Osteocyte (in vitro differentiated cells): ENCODE data around the gene PMFBP1. TPM values are rescaled to one million over a fixed set of nuclear protein-coding genes. Genes with fewer than 3 reads are reported as not detected.

Experiments used
- DNase-seq: peaks from one replicate; pipeline ENCODE4 v3.0.0; 2021; ENCODE audit warnings: mixed read lengths; ENCODE audit not compliant: unreplicated experiment; ENCODE audit errors: extremely low spot score
- H3K27ac Mint-ChIP-seq: one replicate; pipeline ENCODE4 v1.8.0; 2021; ENCODE audit warnings: mild to moderate bottlenecking, mixed read lengths; ENCODE audit not compliant: unreplicated experiment
- H3K27me3 Mint-ChIP-seq: one replicate; pipeline ENCODE4 v1.8.0; 2021; ENCODE audit warnings: mixed read lengths; ENCODE audit not compliant: unreplicated experiment
- H3K36me3 Mint-ChIP-seq: one replicate; pipeline ENCODE4 v1.8.0; 2021; ENCODE audit warnings: mixed read lengths; ENCODE audit not compliant: unreplicated experiment
- H3K4me1 Mint-ChIP-seq: one replicate; pipeline ENCODE4 v1.8.0; 2021; ENCODE audit warnings: mixed read lengths; ENCODE audit not compliant: unreplicated experiment
- H3K4me3 Mint-ChIP-seq: one replicate; pipeline ENCODE4 v1.8.0; 2021; ENCODE audit warnings: mild to moderate bottlenecking, moderate library complexity, mixed read lengths; ENCODE audit not compliant: unreplicated experiment
- H3K9me3 Mint-ChIP-seq: one replicate; pipeline ENCODE4 v1.8.0; 2021; ENCODE audit warnings: mixed read lengths; ENCODE audit not compliant: unreplicated experiment
- CTCF ChIP-seq: fragments of 200-600 bp; sonication (generic); IDR thresholded peaks from 2 replicates; pipeline ENCODE4 v1.5.0; 2021; ENCODE audit warnings: antibody characterized with exemption, mild to moderate bottlenecking, moderate library complexity
- total RNA-seq: library from RNA; stranded (reverse); gene quantifications from 2 replicates; pipeline ENCODE4 v1.2.1, GENCODE V29; 2021

Gene PMFBP1
- total RNA-seq, 1 donor from 2014 or later: 2.8 TPM

- no peak overlapping the region for H3K4me3 Mint-ChIP-seq
- no peaks in the 10 kb centered on the region for H3K36me3 Mint-ChIP-seq
- H3K9me3 Mint-ChIP-seq: no peaks in the 10 kb centered on the region
- H3K27me3 Mint-ChIP-seq: peaks cover 13% of the 10 kb centered on the region
- no peak overlapping the region for H3K27ac Mint-ChIP-seq
- no peak for TF ChIP-seq CTCF
- no peaks in the 10 kb centered on the region for H3K4me1 Mint-ChIP-seq
- no peak for DNase-seq
Measured at GRCh38 chr16:72168365-72168764, 3.6 kb downstream of the PMFBP1 start.

GRCh38 chr16:72166954-72167561, 4.9 kb downstream of the PMFBP1 start:
- Mint-ChIP-seq H3K4me1 (no peaks in the 10 kb centered on the region), H3K36me3 (no peaks in the 10 kb centered on the region), H3K4me3 (no peak overlapping the region), H3K9me3 (no peaks in the 10 kb centered on the region), H3K27me3 (peaks cover 17% of the 10 kb centered on the region), H3K27ac (no peak overlapping the region)
- TF ChIP-seq CTCF: no peak
- DNase-seq: no peak

DNA sequence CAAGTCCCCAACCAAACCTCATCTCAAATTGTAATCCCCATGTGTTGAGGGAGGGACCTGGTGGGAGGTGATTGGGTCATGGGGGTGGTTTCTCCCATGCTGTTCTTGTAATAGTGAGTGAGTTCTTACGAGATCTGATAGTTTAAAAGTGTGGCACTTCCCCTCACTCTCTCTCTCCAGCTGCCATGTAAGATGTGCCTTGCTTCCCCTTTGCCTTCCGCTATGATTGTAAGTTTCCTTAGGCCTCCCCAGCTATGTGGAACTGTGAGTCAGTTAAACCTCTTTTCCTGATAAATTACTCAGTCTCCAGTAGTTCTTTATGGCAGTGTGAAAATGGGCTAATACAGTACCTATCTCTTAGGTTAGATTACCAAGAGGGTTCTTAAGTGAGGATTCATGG, 5.8 kb downstream of the PMFBP1 start:
- H3K4me1 Mint-ChIP-seq: no peaks in the 10 kb centered on the region
- DNase-seq: no peak
- no peaks in the 10 kb centered on the region for H3K36me3 Mint-ChIP-seq
- TF ChIP-seq CTCF: no peak
- H3K4me3 Mint-ChIP-seq: no peak overlapping the region
- no peaks in the 10 kb centered on the region for H3K9me3 Mint-ChIP-seq
- H3K27me3 Mint-ChIP-seq: peaks cover 20% of the 10 kb centered on the region
- H3K27ac Mint-ChIP-seq: no peak overlapping the region

DNA sequence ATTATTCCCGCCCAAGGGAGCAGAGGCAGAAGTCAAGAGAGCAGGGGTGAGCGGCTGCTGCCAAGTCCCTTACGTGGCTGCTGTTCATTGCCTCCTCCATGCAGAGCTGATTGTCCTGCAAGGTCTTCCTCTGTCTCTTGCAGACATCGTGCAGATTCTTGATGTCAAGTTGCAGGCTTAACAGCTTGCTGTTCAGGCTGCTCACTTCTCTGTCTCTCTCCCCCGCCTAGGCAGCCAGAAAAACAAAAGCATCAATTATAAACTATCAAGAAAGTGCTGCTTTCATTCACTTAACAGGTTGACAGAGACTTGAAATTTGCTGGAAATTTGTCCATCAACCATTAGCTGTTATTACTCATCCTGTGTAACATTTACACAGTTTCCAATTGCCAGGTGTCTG, 7.3 kb downstream of the PMFBP1 start:
- no peaks in the 10 kb centered on the region for H3K36me3 Mint-ChIP-seq
- H3K27ac Mint-ChIP-seq: no peak overlapping the region
- peaks cover 20% of the 10 kb centered on the region for H3K27me3 Mint-ChIP-seq
- no peaks in the 10 kb centered on the region for H3K9me3 Mint-ChIP-seq
- no peak for DNase-seq
- TF ChIP-seq CTCF: no peak
- H3K4me1 Mint-ChIP-seq: no peaks in the 10 kb centered on the region
- no peak overlapping the region for H3K4me3 Mint-ChIP-seq

DNA sequence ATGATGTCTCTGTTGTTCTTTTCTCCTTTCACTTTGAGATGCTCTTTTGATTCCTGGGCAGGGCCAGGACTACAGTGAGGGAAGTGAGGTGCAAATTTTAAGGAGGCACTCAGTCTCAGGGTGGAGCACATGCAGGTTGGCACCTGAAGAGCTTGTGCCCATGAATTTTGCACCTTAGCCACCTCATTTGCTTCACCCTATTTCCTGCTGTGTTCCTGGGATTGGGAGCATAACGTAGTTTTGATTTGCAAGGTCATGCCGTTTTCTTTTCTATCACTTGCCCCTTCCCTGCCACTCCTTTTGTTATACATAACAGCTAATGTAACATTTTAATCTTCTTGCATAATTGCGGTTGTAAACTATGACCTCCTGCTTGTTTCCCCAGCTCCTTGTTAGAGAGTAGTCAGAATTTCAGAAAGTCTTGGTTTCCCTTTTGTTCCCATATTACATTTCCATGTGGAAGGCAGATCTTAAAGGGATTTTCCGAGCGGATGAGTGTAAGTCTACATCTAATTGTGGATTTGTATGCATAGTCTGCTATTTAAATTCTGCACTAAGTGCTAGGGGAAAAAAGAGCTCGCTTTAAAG, 9.8 kb downstream of the PMFBP1 start:
- H3K4me3 Mint-ChIP-seq: no peak overlapping the region
- DNase-seq: no peak
- no peaks in the 10 kb centered on the region for H3K36me3 Mint-ChIP-seq
- H3K27me3 Mint-ChIP-seq: peaks cover 14% of the 10 kb centered on the region
- no peaks in the 10 kb centered on the region for H3K4me1 Mint-ChIP-seq
- TF ChIP-seq CTCF: no peak
- no peaks in the 10 kb centered on the region for H3K9me3 Mint-ChIP-seq
- H3K27ac Mint-ChIP-seq: no peak overlapping the region
